IMR-90 (cell line): ENCODE data around the gene C12orf57. TPM values are rescaled to one million over a fixed set of nuclear protein-coding genes. Genes with fewer than 3 reads are reported as not detected.

Source experiments
- ATAC-seq: fragments of 200-7000 bp; cut with Tn5 transposase; 2 replicates; pipeline ENCODE4 v1.9.1; 2020; ENCODE audit warnings: low read depth, mild to moderate bottlenecking, moderate library complexity
- BruUV-seq: library from RNA; stranded (reverse); fragments of 400-500 nt; replicated peaks from 2 replicates; lab custom pipeline; 2021; lab: Mats Ljungman, UMichigan
- CTCF ChIA-PET: fragments of 300-600 bp; formaldehyde crosslinking; extraction: SDS; loops from one replicate; lab custom pipeline; 2021; ENCODE audit warnings: antibody characterized with exemption; lab: Yijun Ruan, JAX
- POLR2A ChIA-PET: fragments of 300-600 bp; sonication (Branson Sonifier 250); formaldehyde crosslinking; loops from one replicate; lab custom pipeline; 2022; ENCODE audit warnings: antibody characterized with exemption; ENCODE audit not compliant: unreplicated experiment; lab: Charles Lee
- DNase-seq: peaks from one replicate; pipeline ENCODE4 v3.0.0; 2013
- H2AFZ ChIP-seq: replicated peaks from 2 replicates; pipeline ENCODE3; 2013; ENCODE audit warnings: low read length, mild to moderate bottlenecking; ENCODE audit not compliant: poor library complexity
- H2AK5ac ChIP-seq: 2 replicates; pipeline ENCODE4 v1.6.1; 2013; ENCODE audit warnings: low read depth, low read length, inconsistent platforms
- H2AK9ac ChIP-seq: replicated peaks from 2 replicates; pipeline ENCODE3; 2013; ENCODE audit warnings: mild to moderate bottlenecking, low read depth, low read length, moderate library complexity; ENCODE audit not compliant: poor library complexity
- H2BK120ac ChIP-seq: 2 replicates; pipeline ENCODE4 v1.6.1; 2013; ENCODE audit warnings: low read depth, low read length, inconsistent platforms
- H2BK15ac ChIP-seq: 3 replicates; pipeline ENCODE4 v1.6.1; 2013; ENCODE audit warnings: low read depth, low read length, inconsistent platforms
- H2BK20ac ChIP-seq: 2 replicates; pipeline ENCODE4 v1.6.1; 2013; ENCODE audit warnings: low read depth, mild to moderate bottlenecking, inconsistent platforms, low read length, moderate library complexity
- H2BK5ac ChIP-seq: 2 replicates; pipeline ENCODE4 v1.6.1; 2013; ENCODE audit warnings: mild to moderate bottlenecking, low read depth, low read length, inconsistent platforms; ENCODE audit not compliant: poor library complexity, severe bottlenecking
- H3K14ac ChIP-seq: replicated peaks from 2 replicates; pipeline ENCODE4 v1.6.1; 2013; ENCODE audit warnings: low read depth, low read length, inconsistent platforms
- H3K18ac ChIP-seq: 2 replicates; pipeline ENCODE4 v1.6.1; 2013; ENCODE audit warnings: low read depth, low read length, control low read depth
- H3K23ac ChIP-seq: 2 replicates; pipeline ENCODE4 v1.6.1; 2013; ENCODE audit warnings: low read depth, low read length, inconsistent platforms
- H3K27ac ChIP-seq: 2 replicates; pipeline ENCODE4 v1.5.1; 2013; ENCODE audit warnings: mild to moderate bottlenecking, control low read depth, low read length; ENCODE audit not compliant: insufficient read depth
- H3K27me3 ChIP-seq: 2 replicates; pipeline ENCODE4 v1.6.1; 2013; ENCODE audit warnings: low read length; ENCODE audit not compliant: control insufficient read depth, insufficient read depth
- H3K36me3 ChIP-seq: 2 replicates; pipeline ENCODE4 v1.6.1; 2013; ENCODE audit warnings: low read length, mixed read lengths; ENCODE audit not compliant: control insufficient read depth, insufficient read depth
- H3K4ac ChIP-seq: 2 replicates; pipeline ENCODE4 v1.6.1; 2013; ENCODE audit warnings: low read depth, low read length, inconsistent platforms
- H3K4me1 ChIP-seq: 2 replicates; pipeline ENCODE4 v1.6.1; 2013; ENCODE audit warnings: low read length, mixed read lengths; ENCODE audit not compliant: control insufficient read depth, insufficient read depth
- H3K4me2 ChIP-seq: 2 replicates; pipeline ENCODE4 v1.6.1; 2013; ENCODE audit warnings: low read depth, mild to moderate bottlenecking, control low read depth, low read length, moderate library complexity
- H3K4me3 ChIP-seq: 2 replicates; pipeline ENCODE4 v1.5.1; 2013; ENCODE audit warnings: low read depth, mild to moderate bottlenecking, control low read depth, low read length, moderate library complexity; ENCODE audit not compliant: insufficient read depth
- H3K56ac ChIP-seq: 2 replicates; pipeline ENCODE4 v1.6.1; 2013; ENCODE audit warnings: low read length, inconsistent platforms; ENCODE audit not compliant: insufficient read depth; ENCODE audit errors: extremely low read depth
- H3K79me1 ChIP-seq, 2 experiments: 2 replicates each; pipeline ENCODE4 v1.6.1; 2013; ENCODE audit warnings: low read length in 2 of 2, inconsistent platforms in 1 of 2, low read depth in 1 of 2
- H3K9ac ChIP-seq: 2 replicates; pipeline ENCODE4 v1.6.1; 2013; ENCODE audit warnings: low read depth, low read length, control low read depth
- H3K9me1 ChIP-seq: 2 replicates; pipeline ENCODE4 v1.6.1; 2013; ENCODE audit warnings: low read length, inconsistent platforms; ENCODE audit not compliant: insufficient read depth
- H3K9me3 ChIP-seq: 2 replicates; pipeline ENCODE4 v1.6.1; 2013; ENCODE audit warnings: low read length; ENCODE audit not compliant: control insufficient read depth, insufficient read depth
- H4K20me1 ChIP-seq: 2 replicates; pipeline ENCODE4 v1.6.1; 2013; ENCODE audit warnings: low read length, inconsistent platforms; ENCODE audit not compliant: insufficient read depth
- H4K5ac ChIP-seq: 2 replicates; pipeline ENCODE4 v1.6.1; 2013; ENCODE audit warnings: mild to moderate bottlenecking, low read depth, low read length, control low read depth
- H4K8ac ChIP-seq, 2 experiments: 2 replicates each; pipeline ENCODE4 v1.6.1; 2013; ENCODE audit warnings: low read depth in 2 of 2, low read length in 2 of 2, control low read depth in 1 of 2, inconsistent platforms in 1 of 2
- H4K91ac ChIP-seq: 2 replicates; pipeline ENCODE4 v1.6.1; 2013; ENCODE audit warnings: low read depth, low read length, inconsistent platforms; ENCODE audit not compliant: insufficient read depth
- CHD1 ChIP-seq: IDR thresholded peaks from 2 replicates; pipeline ENCODE4 v1.6.1; 2012; ENCODE audit warnings: low read depth, low read length, improper control_type of control experiment
- FOS ChIP-seq: fragments of 150-350 bp; IDR thresholded peaks from 2 replicates; pipeline ENCODE4 v1.6.1; 2016; ENCODE audit warnings: low read depth, low read length
- MAFK ChIP-seq: IDR thresholded peaks from 2 replicates; pipeline ENCODE4 v1.6.1; 2012; ENCODE audit warnings: low read depth, low read length, improper control_type of control experiment
- MXI1 ChIP-seq: IDR thresholded peaks from 2 replicates; pipeline ENCODE4 v1.6.1; 2012; ENCODE audit warnings: low read depth, mild to moderate bottlenecking, low read length, moderate library complexity, borderline replicate concordance
- NFE2L2 ChIP-seq: fragments of 150-350 bp; IDR thresholded peaks from 2 replicates; pipeline ENCODE4 v1.6.1; 2016; ENCODE audit warnings: low read depth, mild to moderate bottlenecking, low read length
- POLR2A ChIP-seq: IDR thresholded peaks from 2 replicates; pipeline ENCODE4 v1.6.1; 2012; ENCODE audit warnings: mild to moderate bottlenecking, low read depth, low read length
- RAD21 ChIP-seq: IDR thresholded peaks from 2 replicates; pipeline ENCODE4 v1.6.1; 2012; ENCODE audit warnings: low read length, improper control_type of control experiment
- RCOR1 ChIP-seq: IDR thresholded peaks from 2 replicates; pipeline ENCODE4 v1.6.1; 2012; ENCODE audit warnings: mild to moderate bottlenecking, low read length, improper control_type of control experiment; ENCODE audit not compliant: insufficient replicate concordance
- RFX5 ChIP-seq: IDR thresholded peaks from 2 replicates; pipeline ENCODE4 v1.8.0; 2012; ENCODE audit warnings: low read depth, mild to moderate bottlenecking, low read length, moderate library complexity
- SMC3 ChIP-seq: fragments of 150-350 bp; IDR thresholded peaks from 2 replicates; pipeline ENCODE4 v1.6.1; 2016; ENCODE audit warnings: low read depth, mild to moderate bottlenecking, antibody characterized with exemption, low read length, moderate library complexity
- WGBS, 2 experiments: methylation state at CpG; one replicate each; pipeline versions ENCODE4 v1.1.5 to v1.1.7; 2013; ENCODE audit warnings: missing lambda C conversion rate in 2 of 2; ENCODE audit not compliant: insufficient read length in 1 of 2; ENCODE audit errors: extremely low coverage in 2 of 2; 5-methylcytosine and 5-hydroxymethylcytosine counted together
- dilution Hi-C: fragments of 300-500 bp; cut with HindIII; formaldehyde crosslinking; loops from one replicate; pipeline ENCODE4 v1.14.3; 2018; ENCODE audit warnings: low sequenced_read_pairs; ENCODE audit not compliant: unreplicated experiment
- in situ Hi-C: fragments of 300-500 bp; cut with MboI; formaldehyde crosslinking; loops from 3 replicates; pipeline ENCODE4 v1.14.3; 2019; ENCODE audit warnings: low sequenced_read_pairs, inconsistent platforms, mixed read lengths
- intact Hi-C: fragments of 100-400 bp; cut with micrococcal nuclease; formaldehyde crosslinking; loops from 2 replicates; pipeline ENCODE4 v1.10.0; 2022
- polyA plus RNA-seq, 3 experiments: library from polyadenylated mRNA; depleted of rRNA; stranded (reverse); fragments of >200 nt; gene quantifications; 2 replicates each; pipeline ENCODE4 v1.2.3, GENCODE V29; 2012; ENCODE audit warnings: low replicate concordance in 1 of 3
- total RNA-seq: library from RNA; depleted of rRNA; stranded (reverse); fragments of >200 nt; gene quantifications from 2 replicates; pipeline ENCODE4 v1.2.3, GENCODE V29; 2012
- TF ChIP-seq, protein P1 (sequence below): conservative IDR thresholded peaks from 2 replicates; pipeline ENCODE4 v1.5.1; 2012; ENCODE audit warnings: mild to moderate bottlenecking, low read depth, low read length, improper control_type of control experiment
- TF ChIP-seq, protein P2 (sequence below): fragments of 150-350 bp; IDR thresholded peaks from 2 replicates; pipeline ENCODE4 v1.6.1; 2017; ENCODE audit warnings: mild to moderate bottlenecking, antibody characterized with exemption, low read length, low read depth
- TF ChIP-seq, protein P3 (sequence below): fragments of 150-350 bp; IDR thresholded peaks from 2 replicates; pipeline ENCODE4 v1.6.1; 2016; ENCODE audit warnings: low read depth, mild to moderate bottlenecking, low read length, moderate library complexity, borderline replicate concordance

Gene C12orf57
- total and polyA plus RNA-seq, 2 of the 4 experiments (the other 2 are of a cell fraction), result 238 to 530 TPM

DNA sequence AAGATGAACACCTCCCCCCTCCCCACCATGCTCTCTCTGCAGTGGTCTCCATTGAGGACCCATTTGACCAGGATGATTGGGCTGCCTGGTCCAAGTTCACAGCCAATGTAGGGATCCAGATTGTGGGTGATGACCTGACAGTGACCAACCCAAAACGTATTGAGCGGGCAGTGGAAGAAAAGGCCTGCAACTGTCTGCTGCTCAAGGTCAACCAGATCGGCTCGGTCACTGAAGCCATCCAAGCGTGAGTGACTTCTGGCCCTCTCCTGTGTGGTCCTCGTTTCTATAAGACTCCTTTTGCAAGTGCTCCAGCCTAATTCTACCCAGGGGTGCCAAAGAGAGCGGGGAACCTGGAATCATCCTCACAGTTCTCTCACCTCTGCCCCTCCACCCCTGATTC lies 22.3 kb upstream of the C12orf57 start:
- no peak overlapping the region for H2BK15ac ChIP-seq
- no peak overlapping the region for H4K8ac ChIP-seq
- H3K27ac ChIP-seq, result no peak overlapping the region
- no peak overlapping the region for H3K18ac ChIP-seq
- ChIA-PET CTCF (interaction anchor here (1.1 kb wide), 1 partner anchor 9 kb away, joined by 3 read pairs; no protein-coding TSS in a partner anchor), POLR2A (no interaction called here)
- H3K4ac ChIP-seq, result no peak overlapping the region
- no peak for ATAC-seq
- no peak overlapping the region for H3K23ac ChIP-seq
- no peak for DNase-seq
- no peak overlapping the region for H3K9ac ChIP-seq
- intact Hi-C loops (no loop called here), dilution Hi-C loops (no loop called here), in situ Hi-C loops (no loop called here)
- no peak overlapping the region for H2BK120ac ChIP-seq
- peaks cover 25% of the 10 kb centered on the region for H3K4me1 ChIP-seq
- no TSS peak for BruUV-seq
- WGBS, 2 experiments, result 63% methylated on average over 2 of the region's 7 CpGs; no CpG with 5 or more reads in 1 of the 2 experiments
- peak overlapping the region; percentile 66 for H2AK9ac ChIP-seq
- no peaks in the 10 kb centered on the region for H3K9me3 ChIP-seq
- no peak overlapping the region for H3K56ac ChIP-seq
- no peak overlapping the region for H2AFZ ChIP-seq
- H3K36me3 ChIP-seq, result peaks cover 48% of the 10 kb centered on the region
- H2BK20ac ChIP-seq, result no peak overlapping the region
- TF ChIP-seq RCOR1 (no peak), SMC3 (no peak), MXI1 (no peak), POLR2A (no peak), CHD1 (no peak), RFX5 (no peak), RAD21 (no peak), MAFK (no peak), NFE2L2 (no peak), FOS (no peak)
- TF ChIP-seq, protein P1, sequence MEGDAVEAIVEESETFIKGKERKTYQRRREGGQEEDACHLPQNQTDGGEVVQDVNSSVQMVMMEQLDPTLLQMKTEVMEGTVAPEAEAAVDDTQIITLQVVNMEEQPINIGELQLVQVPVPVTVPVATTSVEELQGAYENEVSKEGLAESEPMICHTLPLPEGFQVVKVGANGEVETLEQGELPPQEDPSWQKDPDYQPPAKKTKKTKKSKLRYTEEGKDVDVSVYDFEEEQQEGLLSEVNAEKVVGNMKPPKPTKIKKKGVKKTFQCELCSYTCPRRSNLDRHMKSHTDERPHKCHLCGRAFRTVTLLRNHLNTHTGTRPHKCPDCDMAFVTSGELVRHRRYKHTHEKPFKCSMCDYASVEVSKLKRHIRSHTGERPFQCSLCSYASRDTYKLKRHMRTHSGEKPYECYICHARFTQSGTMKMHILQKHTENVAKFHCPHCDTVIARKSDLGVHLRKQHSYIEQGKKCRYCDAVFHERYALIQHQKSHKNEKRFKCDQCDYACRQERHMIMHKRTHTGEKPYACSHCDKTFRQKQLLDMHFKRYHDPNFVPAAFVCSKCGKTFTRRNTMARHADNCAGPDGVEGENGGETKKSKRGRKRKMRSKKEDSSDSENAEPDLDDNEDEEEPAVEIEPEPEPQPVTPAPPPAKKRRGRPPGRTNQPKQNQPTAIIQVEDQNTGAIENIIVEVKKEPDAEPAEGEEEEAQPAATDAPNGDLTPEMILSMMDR, result no peak
- TF ChIP-seq, protein P2, sequence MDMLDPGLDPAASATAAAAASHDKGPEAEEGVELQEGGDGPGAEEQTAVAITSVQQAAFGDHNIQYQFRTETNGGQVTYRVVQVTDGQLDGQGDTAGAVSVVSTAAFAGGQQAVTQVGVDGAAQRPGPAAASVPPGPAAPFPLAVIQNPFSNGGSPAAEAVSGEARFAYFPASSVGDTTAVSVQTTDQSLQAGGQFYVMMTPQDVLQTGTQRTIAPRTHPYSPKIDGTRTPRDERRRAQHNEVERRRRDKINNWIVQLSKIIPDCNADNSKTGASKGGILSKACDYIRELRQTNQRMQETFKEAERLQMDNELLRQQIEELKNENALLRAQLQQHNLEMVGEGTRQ, result no peak
- TF ChIP-seq, protein P3, sequence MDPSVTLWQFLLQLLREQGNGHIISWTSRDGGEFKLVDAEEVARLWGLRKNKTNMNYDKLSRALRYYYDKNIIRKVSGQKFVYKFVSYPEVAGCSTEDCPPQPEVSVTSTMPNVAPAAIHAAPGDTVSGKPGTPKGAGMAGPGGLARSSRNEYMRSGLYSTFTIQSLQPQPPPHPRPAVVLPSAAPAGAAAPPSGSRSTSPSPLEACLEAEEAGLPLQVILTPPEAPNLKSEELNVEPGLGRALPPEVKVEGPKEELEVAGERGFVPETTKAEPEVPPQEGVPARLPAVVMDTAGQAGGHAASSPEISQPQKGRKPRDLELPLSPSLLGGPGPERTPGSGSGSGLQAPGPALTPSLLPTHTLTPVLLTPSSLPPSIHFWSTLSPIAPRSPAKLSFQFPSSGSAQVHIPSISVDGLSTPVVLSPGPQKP, result no peak
- no peak overlapping the region for H2AK5ac ChIP-seq
- H4K20me1 ChIP-seq, result no peaks in the 10 kb centered on the region; the same call in 1 of the 2 replicates
- no peaks in the 10 kb centered on the region for H3K27me3 ChIP-seq
- H4K91ac ChIP-seq, result no peak overlapping the region
- peaks cover 9% of the 10 kb centered on the region; the same call in 1 of the 2 replicates for H3K9me1 ChIP-seq
- no peak overlapping the region for H3K14ac ChIP-seq
- no peak overlapping the region for H2BK5ac ChIP-seq
- H3K4me3 ChIP-seq, result no peak overlapping the region
- H3K4me2 ChIP-seq, result no peak overlapping the region
- H4K5ac ChIP-seq, result no peak overlapping the region
- peaks cover 22 to 34% of the 10 kb centered on the region in 2 experiments for H3K79me1 ChIP-seq
